IMR-90 (cell line): ENCODE measurements around the gene ASB3. TPM values are rescaled to one million over a fixed set of nuclear protein-coding genes. Genes with fewer than 3 reads are reported as not detected.

Experiments used
- ATAC-seq: fragments of 200-7000 bp; cut with Tn5 transposase; 2 replicates; pipeline ENCODE4 v1.9.1; 2020; ENCODE audit warnings: low read depth, mild to moderate bottlenecking, moderate library complexity
- BruUV-seq: library from RNA; stranded (reverse); fragments of 400-500 nt; replicated peaks from 2 replicates; lab custom pipeline; 2021; lab: Mats Ljungman, UMichigan
- CTCF ChIA-PET: fragments of 300-600 bp; formaldehyde crosslinking; extraction: SDS; loops from one replicate; lab custom pipeline; 2021; ENCODE audit warnings: antibody characterized with exemption; lab: Yijun Ruan, JAX
- POLR2A ChIA-PET: fragments of 300-600 bp; sonication (Branson Sonifier 250); formaldehyde crosslinking; loops from one replicate; lab custom pipeline; 2022; ENCODE audit warnings: antibody characterized with exemption; ENCODE audit not compliant: unreplicated experiment; lab: Charles Lee
- DNase-seq: peaks from one replicate; pipeline ENCODE4 v3.0.0; 2013
- H2AFZ ChIP-seq: replicated peaks from 2 replicates; pipeline ENCODE3; 2013; ENCODE audit warnings: low read length, mild to moderate bottlenecking; ENCODE audit not compliant: poor library complexity
- H2AK5ac ChIP-seq: 2 replicates; pipeline ENCODE4 v1.6.1; 2013; ENCODE audit warnings: low read depth, low read length, inconsistent platforms
- H2AK9ac ChIP-seq: replicated peaks from 2 replicates; pipeline ENCODE3; 2013; ENCODE audit warnings: mild to moderate bottlenecking, low read depth, low read length, moderate library complexity; ENCODE audit not compliant: poor library complexity
- H2BK120ac ChIP-seq: 2 replicates; pipeline ENCODE4 v1.6.1; 2013; ENCODE audit warnings: low read depth, low read length, inconsistent platforms
- H2BK15ac ChIP-seq: 3 replicates; pipeline ENCODE4 v1.6.1; 2013; ENCODE audit warnings: low read depth, low read length, inconsistent platforms
- H2BK20ac ChIP-seq: 2 replicates; pipeline ENCODE4 v1.6.1; 2013; ENCODE audit warnings: low read depth, mild to moderate bottlenecking, inconsistent platforms, low read length, moderate library complexity
- H2BK5ac ChIP-seq: 2 replicates; pipeline ENCODE4 v1.6.1; 2013; ENCODE audit warnings: mild to moderate bottlenecking, low read depth, low read length, inconsistent platforms; ENCODE audit not compliant: poor library complexity, severe bottlenecking
- H3K14ac ChIP-seq: replicated peaks from 2 replicates; pipeline ENCODE4 v1.6.1; 2013; ENCODE audit warnings: low read depth, low read length, inconsistent platforms
- H3K18ac ChIP-seq: 2 replicates; pipeline ENCODE4 v1.6.1; 2013; ENCODE audit warnings: low read depth, low read length, control low read depth
- H3K23ac ChIP-seq: 2 replicates; pipeline ENCODE4 v1.6.1; 2013; ENCODE audit warnings: low read depth, low read length, inconsistent platforms
- H3K27ac ChIP-seq: 2 replicates; pipeline ENCODE4 v1.5.1; 2013; ENCODE audit warnings: mild to moderate bottlenecking, control low read depth, low read length; ENCODE audit not compliant: insufficient read depth
- H3K27me3 ChIP-seq: 2 replicates; pipeline ENCODE4 v1.6.1; 2013; ENCODE audit warnings: low read length; ENCODE audit not compliant: control insufficient read depth, insufficient read depth
- H3K36me3 ChIP-seq: 2 replicates; pipeline ENCODE4 v1.6.1; 2013; ENCODE audit warnings: low read length, mixed read lengths; ENCODE audit not compliant: control insufficient read depth, insufficient read depth
- H3K4ac ChIP-seq: 2 replicates; pipeline ENCODE4 v1.6.1; 2013; ENCODE audit warnings: low read depth, low read length, inconsistent platforms
- H3K4me1 ChIP-seq: 2 replicates; pipeline ENCODE4 v1.6.1; 2013; ENCODE audit warnings: low read length, mixed read lengths; ENCODE audit not compliant: control insufficient read depth, insufficient read depth
- H3K4me2 ChIP-seq: 2 replicates; pipeline ENCODE4 v1.6.1; 2013; ENCODE audit warnings: low read depth, mild to moderate bottlenecking, control low read depth, low read length, moderate library complexity
- H3K4me3 ChIP-seq: 2 replicates; pipeline ENCODE4 v1.5.1; 2013; ENCODE audit warnings: low read depth, mild to moderate bottlenecking, control low read depth, low read length, moderate library complexity; ENCODE audit not compliant: insufficient read depth
- H3K56ac ChIP-seq: 2 replicates; pipeline ENCODE4 v1.6.1; 2013; ENCODE audit warnings: low read length, inconsistent platforms; ENCODE audit not compliant: insufficient read depth; ENCODE audit errors: extremely low read depth
- H3K79me1 ChIP-seq, 2 experiments: 2 replicates each; pipeline ENCODE4 v1.6.1; 2013; ENCODE audit warnings: low read length in 2 of 2, inconsistent platforms in 1 of 2, low read depth in 1 of 2
- H3K9ac ChIP-seq: 2 replicates; pipeline ENCODE4 v1.6.1; 2013; ENCODE audit warnings: low read depth, low read length, control low read depth
- H3K9me1 ChIP-seq: 2 replicates; pipeline ENCODE4 v1.6.1; 2013; ENCODE audit warnings: low read length, inconsistent platforms; ENCODE audit not compliant: insufficient read depth
- H3K9me3 ChIP-seq: 2 replicates; pipeline ENCODE4 v1.6.1; 2013; ENCODE audit warnings: low read length; ENCODE audit not compliant: control insufficient read depth, insufficient read depth
- H4K20me1 ChIP-seq: 2 replicates; pipeline ENCODE4 v1.6.1; 2013; ENCODE audit warnings: low read length, inconsistent platforms; ENCODE audit not compliant: insufficient read depth
- H4K5ac ChIP-seq: 2 replicates; pipeline ENCODE4 v1.6.1; 2013; ENCODE audit warnings: mild to moderate bottlenecking, low read depth, low read length, control low read depth
- H4K8ac ChIP-seq, 2 experiments: 2 replicates each; pipeline ENCODE4 v1.6.1; 2013; ENCODE audit warnings: low read depth in 2 of 2, low read length in 2 of 2, control low read depth in 1 of 2, inconsistent platforms in 1 of 2
- H4K91ac ChIP-seq: 2 replicates; pipeline ENCODE4 v1.6.1; 2013; ENCODE audit warnings: low read depth, low read length, inconsistent platforms; ENCODE audit not compliant: insufficient read depth
- BHLHE40 ChIP-seq: fragments of 150-350 bp; IDR thresholded peaks from 2 replicates; pipeline ENCODE4 v1.6.1; 2016; ENCODE audit warnings: mild to moderate bottlenecking, low read depth, low read length
- CHD1 ChIP-seq: IDR thresholded peaks from 2 replicates; pipeline ENCODE4 v1.6.1; 2012; ENCODE audit warnings: low read depth, low read length, improper control_type of control experiment
- MXI1 ChIP-seq: IDR thresholded peaks from 2 replicates; pipeline ENCODE4 v1.6.1; 2012; ENCODE audit warnings: low read depth, mild to moderate bottlenecking, low read length, moderate library complexity, borderline replicate concordance
- RCOR1 ChIP-seq: IDR thresholded peaks from 2 replicates; pipeline ENCODE4 v1.6.1; 2012; ENCODE audit warnings: mild to moderate bottlenecking, low read length, improper control_type of control experiment; ENCODE audit not compliant: insufficient replicate concordance
- SMC3 ChIP-seq: fragments of 150-350 bp; IDR thresholded peaks from 2 replicates; pipeline ENCODE4 v1.6.1; 2016; ENCODE audit warnings: low read depth, mild to moderate bottlenecking, antibody characterized with exemption, low read length, moderate library complexity
- USF2 ChIP-seq: fragments of 150-350 bp; IDR thresholded peaks from 2 replicates; pipeline ENCODE4 v1.6.1; 2017; ENCODE audit warnings: mild to moderate bottlenecking, antibody characterized with exemption, low read length, low read depth
- WGBS, 2 experiments: methylation state at CpG; one replicate each; pipeline versions ENCODE4 v1.1.5 to v1.1.7; 2013; ENCODE audit warnings: missing lambda C conversion rate in 2 of 2; ENCODE audit not compliant: insufficient read length in 1 of 2; ENCODE audit errors: extremely low coverage in 2 of 2; 5-methylcytosine and 5-hydroxymethylcytosine counted together
- dilution Hi-C: fragments of 300-500 bp; cut with HindIII; formaldehyde crosslinking; loops from one replicate; pipeline ENCODE4 v1.14.3; 2018; ENCODE audit warnings: low sequenced_read_pairs; ENCODE audit not compliant: unreplicated experiment
- in situ Hi-C: fragments of 300-500 bp; cut with MboI; formaldehyde crosslinking; loops from 3 replicates; pipeline ENCODE4 v1.14.3; 2019; ENCODE audit warnings: low sequenced_read_pairs, inconsistent platforms, mixed read lengths
- intact Hi-C: fragments of 100-400 bp; cut with micrococcal nuclease; formaldehyde crosslinking; loops from 2 replicates; pipeline ENCODE4 v1.10.0; 2022
- polyA plus RNA-seq, 3 experiments: library from polyadenylated mRNA; depleted of rRNA; stranded (reverse); fragments of >200 nt; gene quantifications; 2 replicates each; pipeline ENCODE4 v1.2.3, GENCODE V29; 2012; ENCODE audit warnings: low replicate concordance in 1 of 3
- total RNA-seq: library from RNA; depleted of rRNA; stranded (reverse); fragments of >200 nt; gene quantifications from 2 replicates; pipeline ENCODE4 v1.2.3, GENCODE V29; 2012
- TF ChIP-seq, protein P1 (sequence below): fragments of 150-350 bp; IDR thresholded peaks from 2 replicates; pipeline ENCODE4 v1.6.1; 2016; ENCODE audit warnings: low read depth, mild to moderate bottlenecking, low read length, moderate library complexity, borderline replicate concordance

The ASB3 gene
- total and polyA plus RNA-seq, 2 of the 4 experiments (the other 2 are of a cell fraction), result 19.2 to 36.2 TPM

DNA sequence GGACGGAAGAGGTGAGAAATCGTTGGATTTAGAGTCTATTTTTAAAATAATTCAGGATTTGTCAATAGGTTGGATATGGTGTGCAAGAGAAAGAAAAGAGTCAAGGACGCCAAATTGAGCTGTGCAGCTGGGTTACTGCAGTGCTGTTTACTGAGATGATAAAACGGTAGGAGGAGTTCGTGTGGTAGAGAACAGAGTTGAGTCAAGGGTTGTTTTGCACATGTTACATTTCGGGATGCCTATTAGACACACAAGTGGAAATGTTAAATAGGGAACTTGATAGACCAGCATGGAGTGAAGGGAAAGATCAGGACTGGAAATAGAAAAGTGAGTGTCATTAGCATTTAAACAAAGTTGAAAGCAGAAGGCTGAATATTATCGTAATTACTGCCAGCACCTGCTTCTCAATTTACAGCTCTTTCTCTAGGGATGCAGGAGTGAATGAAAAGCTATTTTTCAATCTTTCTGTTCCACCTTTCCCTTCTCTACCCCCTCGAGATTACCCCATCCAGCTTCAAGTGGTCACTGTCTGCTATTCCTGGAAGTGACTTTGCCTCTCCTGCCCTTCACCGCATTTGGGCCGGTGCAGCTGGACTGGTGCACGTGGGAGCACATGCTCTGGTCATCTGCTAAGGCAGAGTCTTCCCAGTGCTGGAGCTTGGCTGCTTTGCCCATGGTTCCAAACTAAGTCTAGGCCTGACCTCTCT, 42.7 kb upstream of the ASB3 start:
- H3K27ac ChIP-seq, result no peak overlapping the region
- no peak overlapping the region for H3K4me3 ChIP-seq
- no peak overlapping the region for H3K4me2 ChIP-seq
- 0 out of 2 replicates have a peak, but pooled peaks cover 5% of the 10 kb centered on the region for H3K4me1 ChIP-seq
- no peak for ATAC-seq
- no TSS peak for BruUV-seq
- no peaks in the 10 kb centered on the region for H3K36me3 ChIP-seq
- no peak overlapping the region for H2BK15ac ChIP-seq
- H3K9ac ChIP-seq, result no peak overlapping the region
- DNase-seq, result no peak
- dilution Hi-C loops, result no loop called here
- no peak overlapping the region for H2AFZ ChIP-seq
- no peak overlapping the region for H4K8ac ChIP-seq
- no peaks in the 10 kb centered on the region for H3K27me3 ChIP-seq
- in situ Hi-C loops, result no loop called here
- no peak overlapping the region for H3K4ac ChIP-seq
- intact Hi-C loops, result no loop called here
- H3K14ac ChIP-seq, result no peak overlapping the region
- H4K20me1 ChIP-seq, result no peaks in the 10 kb centered on the region
- no peaks in the 10 kb centered on the region for H3K9me3 ChIP-seq
- no peak overlapping the region for H2BK5ac ChIP-seq
- POLR2A ChIA-PET, result no interaction called here
- no peaks in the 10 kb centered on the region for H3K9me1 ChIP-seq
- no peaks in the 10 kb centered on the region for H3K79me1 ChIP-seq
- H2BK20ac ChIP-seq, result no peak overlapping the region
- H4K5ac ChIP-seq, result no peak overlapping the region
- TF ChIP-seq BHLHE40 (no peak), RCOR1 (no peak), SMC3 (no peak), CHD1 (no peak), USF2 (no peak), MXI1 (no peak)
- TF ChIP-seq, protein P1, sequence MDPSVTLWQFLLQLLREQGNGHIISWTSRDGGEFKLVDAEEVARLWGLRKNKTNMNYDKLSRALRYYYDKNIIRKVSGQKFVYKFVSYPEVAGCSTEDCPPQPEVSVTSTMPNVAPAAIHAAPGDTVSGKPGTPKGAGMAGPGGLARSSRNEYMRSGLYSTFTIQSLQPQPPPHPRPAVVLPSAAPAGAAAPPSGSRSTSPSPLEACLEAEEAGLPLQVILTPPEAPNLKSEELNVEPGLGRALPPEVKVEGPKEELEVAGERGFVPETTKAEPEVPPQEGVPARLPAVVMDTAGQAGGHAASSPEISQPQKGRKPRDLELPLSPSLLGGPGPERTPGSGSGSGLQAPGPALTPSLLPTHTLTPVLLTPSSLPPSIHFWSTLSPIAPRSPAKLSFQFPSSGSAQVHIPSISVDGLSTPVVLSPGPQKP, result no peak
- H4K91ac ChIP-seq, result no peak overlapping the region
- H3K56ac ChIP-seq, result no peak overlapping the region
- CTCF ChIA-PET, result no interaction called here
- no peak overlapping the region for H3K18ac ChIP-seq
- no peak overlapping the region for H3K23ac ChIP-seq
- H2BK120ac ChIP-seq, result no peak overlapping the region
- H2AK5ac ChIP-seq, result no peak overlapping the region
- H2AK9ac ChIP-seq, result no peak overlapping the region
- whole genome bisulfite sequencing, 2 experiments, result 70 to 100% methylated on average over 2 to 8 of the region's 11 CpGs
